ENCODE measurements around the gene EIF4E2.

Gene EIF4E2

GRCh38 chr2:232511336-232511890 is 39.1 kb upstream of the EIF4E2 start:
- Histone ChIP-seq H3K4me3 (ENCODE audit: low read length) (no peak overlapping the region), H3K36me3 (ENCODE audit: insufficient read depth, low read depth, low read length) (no peaks in the 10 kb centered on the region), H3K27me3 (ENCODE audit: insufficient read depth, low read length) (peaks cover 18% of the 10 kb centered on the region), H3K27ac (ENCODE audit: low read length) (no peak overlapping the region), H3K9me3 (ENCODE audit: insufficient read depth, low read depth, low read length) (no peaks in the 10 kb centered on the region), H3K4me1 (ENCODE audit: insufficient read depth, low read length) (no peaks in the 10 kb centered on the region; the same call in 1 of the 2 replicates), H3K9ac (ENCODE audit: low read depth, low read length) (no peak overlapping the region)

GRCh38 chr2:232512602-232513001 is 37.9 kb upstream of the EIF4E2 start:
- Histone ChIP-seq H3K27ac (ENCODE audit: low read length) (no peak overlapping the region), H3K4me1 (ENCODE audit: insufficient read depth, low read length) (no peaks in the 10 kb centered on the region), H3K4me3 (ENCODE audit: low read length) (no peak overlapping the region), H3K9me3 (ENCODE audit: insufficient read depth, low read depth, low read length) (no peaks in the 10 kb centered on the region), H3K9ac (ENCODE audit: low read depth, low read length) (no peak overlapping the region), H3K27me3 (ENCODE audit: insufficient read depth, low read length) (peaks cover 13% of the 10 kb centered on the region), H3K36me3 (ENCODE audit: insufficient read depth, low read depth, low read length) (no peaks in the 10 kb centered on the region)

GRCh38 chr2:232513353-232513752 is 37.1 kb upstream of the EIF4E2 start:
- Histone ChIP-seq H3K4me3 (ENCODE audit: low read length) (no peak overlapping the region), H3K9ac (ENCODE audit: low read depth, low read length) (no peak overlapping the region), H3K36me3 (ENCODE audit: insufficient read depth, low read depth, low read length) (no peaks in the 10 kb centered on the region), H3K4me1 (ENCODE audit: insufficient read depth, low read length) (no peaks in the 10 kb centered on the region), H3K27me3 (ENCODE audit: insufficient read depth, low read length) (peaks cover 9% of the 10 kb centered on the region), H3K9me3 (ENCODE audit: insufficient read depth, low read depth, low read length) (no peaks in the 10 kb centered on the region), H3K27ac (ENCODE audit: low read length) (no peak overlapping the region)

- no peaks in the 10 kb centered on the region for H3K9me3 ChIP-seq (ENCODE audit: insufficient read depth, low read depth, low read length)
- no peak overlapping the region for H3K4me3 ChIP-seq (ENCODE audit: low read length)
- H3K27me3 ChIP-seq (ENCODE audit: insufficient read depth, low read length) = peaks cover 30% of the 10 kb centered on the region
- no peak overlapping the region for H3K27ac ChIP-seq (ENCODE audit: low read length)
- no peak overlapping the region for H3K9ac ChIP-seq (ENCODE audit: low read depth, low read length)
- H3K4me1 ChIP-seq (ENCODE audit: insufficient read depth, low read length) = no peaks in the 10 kb centered on the region
- no peaks in the 10 kb centered on the region for H3K36me3 ChIP-seq (ENCODE audit: insufficient read depth, low read depth, low read length)
These were observed 34.9 kb upstream of the EIF4E2 start for GRCh38 chr2:232515639-232516038.

GRCh38 chr2:232516551-232516950 is 33.9 kb upstream of the EIF4E2 start:
- Histone ChIP-seq H3K4me1 (ENCODE audit: insufficient read depth, low read length) (no peaks in the 10 kb centered on the region), H3K9ac (ENCODE audit: low read depth, low read length) (no peak overlapping the region), H3K36me3 (ENCODE audit: insufficient read depth, low read depth, low read length) (no peaks in the 10 kb centered on the region), H3K27ac (ENCODE audit: low read length) (no peak overlapping the region), H3K9me3 (ENCODE audit: insufficient read depth, low read depth, low read length) (no peaks in the 10 kb centered on the region), H3K4me3 (ENCODE audit: low read length) (no peak overlapping the region), H3K27me3 (ENCODE audit: insufficient read depth, low read length) (peaks cover 39% of the 10 kb centered on the region)

GRCh38 chr2:232518844-232519243 is 31.6 kb upstream of the EIF4E2 start:
- Histone ChIP-seq H3K9ac (ENCODE audit: low read depth, low read length) (no peak overlapping the region), H3K36me3 (ENCODE audit: insufficient read depth, low read depth, low read length) (no peaks in the 10 kb centered on the region), H3K4me1 (ENCODE audit: insufficient read depth, low read length) (no peaks in the 10 kb centered on the region), H3K27me3 (ENCODE audit: insufficient read depth, low read length) (peaks cover 62% of the 10 kb centered on the region), H3K27ac (ENCODE audit: low read length) (no peak overlapping the region), H3K4me3 (ENCODE audit: low read length) (no peak overlapping the region), H3K9me3 (ENCODE audit: insufficient read depth, low read depth, low read length) (no peaks in the 10 kb centered on the region)

GRCh38 chr2:232519581-232520438 is 30.7 kb upstream of the EIF4E2 start, which contains the start of gene PRSS56:
PRSS56 (plus strand) TSS chr2:232520388; CDS start chr2:232520599, 211 bp downstream.
- H3K27me3 ChIP-seq (ENCODE audit: insufficient read depth, low read length) = peaks cover 71% of the 10 kb centered on the region
- H3K36me3 ChIP-seq (ENCODE audit: insufficient read depth, low read depth, low read length) = no peaks in the 10 kb centered on the region
- no peaks in the 10 kb centered on the region for H3K4me1 ChIP-seq (ENCODE audit: insufficient read depth, low read length)
- H3K9me3 ChIP-seq (ENCODE audit: insufficient read depth, low read depth, low read length) = no peaks in the 10 kb centered on the region
- no peak within 1 kb of the TSS for H3K9ac ChIP-seq (ENCODE audit: low read depth, low read length)
- H3K4me3 ChIP-seq (ENCODE audit: low read length) = no peak within 1 kb of the TSS
- H3K27ac ChIP-seq (ENCODE audit: low read length) = no peak within 1 kb of the TSS

GRCh38 chr2:232520489-232520888 is 30.0 kb upstream of the EIF4E2 start:
- no peaks in the 10 kb centered on the region for H3K4me1 ChIP-seq (ENCODE audit: insufficient read depth, low read length)
- peaks cover 76% of the 10 kb centered on the region for H3K27me3 ChIP-seq (ENCODE audit: insufficient read depth, low read length)
- H3K36me3 ChIP-seq (ENCODE audit: insufficient read depth, low read depth, low read length) = no peaks in the 10 kb centered on the region
- H3K9me3 ChIP-seq (ENCODE audit: insufficient read depth, low read depth, low read length) = no peaks in the 10 kb centered on the region
- no peak overlapping the region for H3K27ac ChIP-seq (ENCODE audit: low read length)
- no peak overlapping the region for H3K9ac ChIP-seq (ENCODE audit: low read depth, low read length)
- H3K4me3 ChIP-seq (ENCODE audit: low read length) = no peak overlapping the region

- Histone ChIP-seq H3K9me3 (ENCODE audit: insufficient read depth, low read depth, low read length) (no peaks in the 10 kb centered on the region), H3K4me1 (ENCODE audit: insufficient read depth, low read length) (no peaks in the 10 kb centered on the region), H3K36me3 (ENCODE audit: insufficient read depth, low read depth, low read length) (no peaks in the 10 kb centered on the region), H3K27me3 (ENCODE audit: insufficient read depth, low read length) (peaks cover 76% of the 10 kb centered on the region), H3K4me3 (ENCODE audit: low read length) (no peak overlapping the region), H3K9ac (ENCODE audit: low read depth, low read length) (no peak overlapping the region), H3K27ac (ENCODE audit: low read length) (no peak overlapping the region)
These were observed 29.4 kb upstream of the EIF4E2 start for GRCh38 chr2:232521098-232521497.

- no peaks in the 10 kb centered on the region for H3K36me3 ChIP-seq (ENCODE audit: insufficient read depth, low read depth, low read length)
- peaks cover 67% of the 10 kb centered on the region for H3K27me3 ChIP-seq (ENCODE audit: insufficient read depth, low read length)
- H3K27ac ChIP-seq (ENCODE audit: low read length) = no peak overlapping the region
- H3K9ac ChIP-seq (ENCODE audit: low read depth, low read length) = no peak overlapping the region
- H3K4me3 ChIP-seq (ENCODE audit: low read length) = no peak overlapping the region; the same call in 1 of the 2 replicates
- no peaks in the 10 kb centered on the region for H3K4me1 ChIP-seq (ENCODE audit: insufficient read depth, low read length)
- H3K9me3 ChIP-seq (ENCODE audit: insufficient read depth, low read depth, low read length) = no peaks in the 10 kb centered on the region
These were observed 28.4 kb upstream of the EIF4E2 start for GRCh38 chr2:232521959-232522622.

- H3K27me3 ChIP-seq (ENCODE audit: insufficient read depth, low read length) = peaks cover 70% of the 10 kb centered on the region
- no peaks in the 10 kb centered on the region for H3K4me1 ChIP-seq (ENCODE audit: insufficient read depth, low read length)
- no peak overlapping the region for H3K9ac ChIP-seq (ENCODE audit: low read depth, low read length)
- no peaks in the 10 kb centered on the region for H3K36me3 ChIP-seq (ENCODE audit: insufficient read depth, low read depth, low read length)
- H3K9me3 ChIP-seq (ENCODE audit: insufficient read depth, low read depth, low read length) = no peaks in the 10 kb centered on the region
- no peak overlapping the region for H3K27ac ChIP-seq (ENCODE audit: low read length)
- H3K4me3 ChIP-seq (ENCODE audit: low read length) = no peak overlapping the region; the same call in 1 of the 2 replicates
These were observed 27.7 kb upstream of the EIF4E2 start for GRCh38 chr2:232522623-232523401.

All from iPS-20b (cell line).